K562 (cell line): ENCODE measurements around the gene SEMA6B. TPM values are rescaled to one million over a fixed set of nuclear protein-coding genes. Genes with fewer than 3 reads are reported as not detected.

Source experiments
- ETS2 ChIP-seq: IDR thresholded peaks from 2 replicates; pipeline ENCODE4 v1.6.1; 2016; ENCODE audit warnings: borderline replicate concordance, missing genetic modification characterization, mild to moderate bottlenecking, moderate library complexity, missing compliant biosample characterization; ENCODE audit not compliant: poor library complexity, severe bottlenecking
- FOXP1 ChIP-seq: sonication (generic); formaldehyde crosslinking; IDR thresholded peaks from 2 replicates; pipeline ENCODE4 v1.8.0; 2022; ENCODE audit warnings: mild to moderate bottlenecking, missing genetic modification reagents
- MTF1 ChIP-seq: fragments of 250-450 bp; sonication (Bioruptor Pico); IDR thresholded peaks from 2 replicates; pipeline ENCODE4 v1.9.0; 2021; ENCODE audit warnings: moderate library complexity, mild to moderate bottlenecking, inconsistent platforms, borderline replicate concordance
- NFYB ChIP-seq: IDR thresholded peaks from 2 replicates; pipeline ENCODE4 v1.6.1; 2011; ENCODE audit warnings: mild to moderate bottlenecking, moderate library complexity; ENCODE audit not compliant: insufficient read length; ENCODE audit errors: extremely low read depth
- ZNF212 ChIP-seq: fragments of 450-650 bp; formaldehyde crosslinking; IDR thresholded peaks from 2 replicates; pipeline ENCODE4 v1.4.0; 2020; ENCODE audit warnings: mild to moderate bottlenecking
- ZNF707 ChIP-seq: fragments of 250-450 bp; sonication (Bioruptor Pico); conservative IDR thresholded peaks from 2 replicates; pipeline ENCODE4 v1.8.0; 2022; ENCODE audit warnings: inconsistent platforms, mild to moderate bottlenecking, moderate library complexity
- ZNF740 ChIP-seq, 3 experiments: fragments of 200-800 bp in 1 of 3; sonication (Bioruptor generic) in 1 of 3; sonication (generic) in 1 of 3; formaldehyde crosslinking in 1 of 3; IDR thresholded peaks; 2 replicates each; pipeline versions ENCODE4 v1.6.1 to v1.8.0; 2016 to 2022; ENCODE audit warnings: mild to moderate bottlenecking in 2 of 3, missing compliant biosample characterization in 2 of 3, missing genetic modification characterization in 2 of 3, missing genetic modification reagents in 1 of 3
- polyA plus RNA-seq, 8 experiments: library from polyadenylated mRNA; depleted of rRNA in 4 of 8; stranded (reverse) in 5 of 8; unstranded in 3 of 8; fragments of >200 nt; fragmentation: Nextera tagmentation in 2 of 8; fragmentation: Illumina TruSeq in 1 of 8; extraction: Ambion mirVana in 2 of 8; extraction: Trizol in 1 of 8; gene quantifications; 2 replicates each; pipeline versions ENCODE4 v1.2.1 to v1.2.3, GENCODE V29; 2011 to 2014; ENCODE audit warnings: inconsistent platforms in 1 of 8, missing spikeins in 1 of 8
- total RNA-seq, 7 experiments: library from RNA; depleted of rRNA in 6 of 7; stranded (reverse); fragments of >200 nt in 6 of 7; fragmentation: Illumina TruSeq in 2 of 7; extraction: Trizol in 2 of 7; gene quantifications; 2 replicates each; pipeline versions ENCODE4 v1.2.1 to v1.2.3, GENCODE V29; 2011 to 2021; ENCODE audit warnings: low replicate concordance in 1 of 7
- TF ChIP-seq, protein P1 (sequence below): fragments of 250-450 bp; sonication (Bioruptor Pico); IDR thresholded peaks from 2 replicates; pipeline ENCODE4 v1.6.1; 2021; ENCODE audit warnings: mild to moderate bottlenecking
- TF ChIP-seq, protein P2 (sequence below): fragments of 450-650 bp; IDR thresholded peaks from 2 replicates; pipeline ENCODE4 v1.6.1; 2016; ENCODE audit warnings: low read depth
- TF ChIP-seq, protein P3 (sequence below): fragments of 450-650 bp; formaldehyde crosslinking; IDR thresholded peaks from 2 replicates; pipeline ENCODE4 v1.4.0; 2022; ENCODE audit warnings: missing genetic modification characterization
- TF ChIP-seq, protein P4 (sequence below): fragments of 450-650 bp; conservative IDR thresholded peaks from 2 replicates; pipeline ENCODE4 v1.6.1; 2016; ENCODE audit warnings: missing genetic modification characterization, low read depth, mild to moderate bottlenecking, control low read depth, missing compliant biosample characterization

SEMA6B gene
- total and polyA plus RNA-seq, 9 of the 15 experiments (the other 6 are each of a cell fraction or from before 2014, with no cell fraction given): 0.65 to 4.6 (median 2.5) TPM; not detected in 2

DNA sequence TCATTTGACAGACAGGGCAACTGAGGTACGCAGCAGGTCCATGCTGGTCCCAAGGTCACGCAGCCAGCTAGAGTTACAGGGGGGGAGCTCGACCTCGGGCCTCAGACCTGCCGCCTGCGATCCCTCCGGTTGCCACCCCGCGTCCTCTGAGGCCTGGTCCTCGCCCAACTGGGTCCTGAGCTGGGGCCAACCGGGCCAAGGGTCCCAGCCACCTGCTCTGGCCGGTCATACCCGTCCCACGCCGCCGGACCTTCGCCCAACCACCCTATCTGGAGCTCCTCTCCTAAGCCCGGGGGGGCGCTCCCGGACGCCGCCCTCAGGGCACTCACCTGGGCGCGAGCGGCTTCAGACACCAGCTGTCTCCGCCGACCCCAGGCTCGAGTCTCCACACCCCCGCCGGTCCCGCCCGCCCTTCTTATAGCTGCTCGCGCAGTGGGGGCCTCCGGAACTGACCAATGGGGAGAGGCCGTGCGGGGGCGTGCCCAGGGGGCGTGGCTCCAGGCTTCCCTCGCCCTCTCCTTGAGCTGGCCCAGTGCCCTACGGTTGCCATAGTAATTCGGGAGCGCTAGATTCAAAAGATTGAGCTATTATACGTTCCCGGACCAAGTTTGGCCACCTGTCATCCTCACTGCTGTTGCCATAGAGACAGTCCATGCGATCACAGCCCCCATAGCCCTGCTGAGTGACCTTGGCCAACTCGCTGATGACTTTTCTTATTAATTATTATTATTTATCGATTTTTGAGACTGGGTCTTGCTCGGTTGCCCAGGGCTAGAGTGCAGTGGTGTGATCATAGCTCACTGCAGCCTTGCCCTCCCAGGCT lies 24.4 kb downstream of the SEMA6B start, which contains the start of gene PLIN5 (continued):
- TF ChIP-seq ZNF740 (CRISPR knock-in tag; IDR thresholded peaks at IDR 0.05): peak; percentile 76
- no peak for TF ChIP-seq ZNF740 (tag; IDR thresholded peaks at IDR 0.05)
- TF ChIP-seq ZNF212 (CRISPR knock-in tag): no peak
- no peak for TF ChIP-seq ETS2 (tag)
- TF ChIP-seq, protein P1, sequence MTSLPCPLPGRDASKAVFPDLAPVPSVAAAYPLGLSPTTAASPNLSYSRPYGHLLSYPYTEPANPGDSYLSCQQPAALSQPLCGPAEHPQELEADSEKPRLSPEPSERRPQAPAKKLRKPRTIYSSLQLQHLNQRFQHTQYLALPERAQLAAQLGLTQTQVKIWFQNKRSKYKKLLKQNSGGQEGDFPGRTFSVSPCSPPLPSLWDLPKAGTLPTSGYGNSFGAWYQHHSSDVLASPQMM: no peak
- no peak for TF ChIP-seq FOXP1 (CRISPR knock-in tag)
- no peak for TF ChIP-seq MTF1 (CRISPR knock-in tag)
- TF ChIP-seq, protein P2, sequence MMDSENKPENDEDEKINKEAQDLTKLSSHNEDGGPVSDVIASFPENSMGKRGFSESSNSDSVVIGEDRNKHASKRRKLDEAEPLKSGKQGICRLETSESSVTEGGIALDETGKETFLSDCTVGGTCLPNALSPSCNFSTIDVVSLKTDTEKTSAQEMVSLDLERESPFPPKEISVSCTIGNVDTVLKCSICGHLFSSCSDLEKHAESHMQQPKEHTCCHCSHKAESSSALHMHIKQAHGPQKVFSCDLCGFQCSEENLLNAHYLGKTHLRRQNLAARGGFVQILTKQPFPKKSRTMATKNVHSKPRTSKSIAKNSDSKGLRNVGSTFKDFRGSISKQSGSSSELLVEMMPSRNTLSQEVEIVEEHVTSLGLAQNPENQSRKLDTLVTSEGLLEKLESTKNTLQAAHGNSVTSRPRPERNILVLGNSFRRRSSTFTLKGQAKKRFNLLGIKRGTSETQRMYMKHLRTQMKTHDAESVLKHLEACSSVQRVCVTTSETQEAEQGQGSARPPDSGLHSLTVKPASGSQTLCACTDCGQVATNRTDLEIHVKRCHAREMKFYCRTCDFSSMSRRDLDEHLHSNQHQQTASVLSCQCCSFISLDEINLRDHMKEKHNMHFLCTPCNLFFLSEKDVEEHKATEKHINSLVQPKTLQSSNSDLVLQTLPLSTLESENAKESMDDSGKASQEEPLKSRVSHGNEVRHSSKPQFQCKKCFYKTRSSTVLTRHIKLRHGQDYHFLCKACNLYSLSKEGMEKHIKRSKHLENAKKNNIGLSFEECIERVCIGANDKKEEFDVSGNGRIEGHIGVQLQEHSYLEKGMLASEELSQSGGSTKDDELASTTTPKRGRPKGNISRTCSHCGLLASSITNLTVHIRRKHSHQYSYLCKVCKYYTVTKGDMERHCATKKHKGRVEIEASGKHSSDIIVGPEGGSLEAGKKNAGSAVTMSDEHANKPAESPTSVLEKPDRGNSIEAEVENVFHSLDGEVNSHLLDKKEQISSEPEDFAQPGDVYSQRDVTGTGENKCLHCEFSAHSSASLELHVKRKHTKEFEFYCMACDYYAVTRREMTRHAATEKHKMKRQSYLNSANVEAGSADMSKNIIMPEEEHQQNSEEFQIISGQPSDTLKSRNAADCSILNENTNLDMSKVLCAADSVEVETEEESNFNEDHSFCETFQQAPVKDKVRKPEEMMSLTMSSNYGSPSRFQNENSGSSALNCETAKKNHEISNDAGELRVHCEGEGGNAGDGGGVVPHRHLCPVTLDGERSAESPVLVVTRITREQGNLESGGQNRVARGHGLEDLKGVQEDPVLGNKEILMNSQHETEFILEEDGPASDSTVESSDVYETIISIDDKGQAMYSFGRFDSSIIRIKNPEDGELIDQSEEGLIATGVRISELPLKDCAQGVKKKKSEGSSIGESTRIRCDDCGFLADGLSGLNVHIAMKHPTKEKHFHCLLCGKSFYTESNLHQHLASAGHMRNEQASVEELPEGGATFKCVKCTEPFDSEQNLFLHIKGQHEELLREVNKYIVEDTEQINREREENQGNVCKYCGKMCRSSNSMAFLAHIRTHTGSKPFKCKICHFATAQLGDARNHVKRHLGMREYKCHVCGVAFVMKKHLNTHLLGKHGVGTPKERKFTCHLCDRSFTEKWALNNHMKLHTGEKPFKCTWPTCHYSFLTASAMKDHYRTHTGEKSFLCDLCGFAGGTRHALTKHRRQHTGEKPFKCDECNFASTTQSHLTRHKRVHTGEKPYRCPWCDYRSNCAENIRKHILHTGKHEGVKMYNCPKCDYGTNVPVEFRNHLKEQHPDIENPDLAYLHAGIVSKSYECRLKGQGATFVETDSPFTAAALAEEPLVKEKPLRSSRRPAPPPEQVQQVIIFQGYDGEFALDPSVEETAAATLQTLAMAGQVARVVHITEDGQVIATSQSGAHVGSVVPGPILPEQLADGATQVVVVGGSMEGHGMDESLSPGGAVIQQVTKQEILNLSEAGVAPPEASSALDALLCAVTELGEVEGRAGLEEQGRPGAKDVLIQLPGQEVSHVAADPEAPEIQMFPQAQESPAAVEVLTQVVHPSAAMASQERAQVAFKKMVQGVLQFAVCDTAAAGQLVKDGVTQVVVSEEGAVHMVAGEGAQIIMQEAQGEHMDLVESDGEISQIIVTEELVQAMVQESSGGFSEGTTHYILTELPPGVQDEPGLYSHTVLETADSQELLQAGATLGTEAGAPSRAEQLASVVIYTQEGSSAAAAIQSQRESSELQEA: no peak
- no peak for TF ChIP-seq ZNF707 (CRISPR knock-in tag)
- TF ChIP-seq, protein P3, sequence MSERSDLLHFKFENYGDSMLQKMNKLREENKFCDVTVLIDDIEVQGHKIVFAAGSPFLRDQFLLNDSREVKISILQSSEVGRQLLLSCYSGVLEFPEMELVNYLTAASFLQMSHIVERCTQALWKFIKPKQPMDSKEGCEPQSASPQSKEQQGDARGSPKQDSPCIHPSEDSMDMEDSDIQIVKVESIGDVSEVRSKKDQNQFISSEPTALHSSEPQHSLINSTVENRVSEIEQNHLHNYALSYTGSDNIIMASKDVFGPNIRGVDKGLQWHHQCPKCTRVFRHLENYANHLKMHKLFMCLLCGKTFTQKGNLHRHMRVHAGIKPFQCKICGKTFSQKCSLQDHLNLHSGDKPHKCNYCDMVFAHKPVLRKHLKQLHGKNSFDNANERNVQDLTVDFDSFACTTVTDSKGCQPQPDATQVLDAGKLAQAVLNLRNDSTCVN: no peak
- TF ChIP-seq, protein P4, sequence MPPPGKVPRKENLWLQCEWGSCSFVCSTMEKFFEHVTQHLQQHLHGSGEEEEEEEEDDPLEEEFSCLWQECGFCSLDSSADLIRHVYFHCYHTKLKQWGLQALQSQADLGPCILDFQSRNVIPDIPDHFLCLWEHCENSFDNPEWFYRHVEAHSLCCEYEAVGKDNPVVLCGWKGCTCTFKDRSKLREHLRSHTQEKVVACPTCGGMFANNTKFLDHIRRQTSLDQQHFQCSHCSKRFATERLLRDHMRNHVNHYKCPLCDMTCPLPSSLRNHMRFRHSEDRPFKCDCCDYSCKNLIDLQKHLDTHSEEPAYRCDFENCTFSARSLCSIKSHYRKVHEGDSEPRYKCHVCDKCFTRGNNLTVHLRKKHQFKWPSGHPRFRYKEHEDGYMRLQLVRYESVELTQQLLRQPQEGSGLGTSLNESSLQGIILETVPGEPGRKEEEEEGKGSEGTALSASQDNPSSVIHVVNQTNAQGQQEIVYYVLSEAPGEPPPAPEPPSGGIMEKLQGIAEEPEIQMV: no peak
- TF ChIP-seq NFYB: peak; percentile 64
